IMR-90 (cell line): ENCODE data around the gene TSSC4. TPM values are rescaled to one million over a fixed set of nuclear protein-coding genes. Genes with fewer than 3 reads are reported as not detected.

Experiments
- ATAC-seq: fragments of 200-7000 bp; cut with Tn5 transposase; 2 replicates; pipeline ENCODE4 v1.9.1; 2020; ENCODE audit warnings: low read depth, mild to moderate bottlenecking, moderate library complexity
- BruUV-seq: library from RNA; stranded (reverse); fragments of 400-500 nt; replicated peaks from 2 replicates; lab custom pipeline; 2021; lab: Mats Ljungman, UMichigan
- CTCF ChIA-PET: fragments of 300-600 bp; formaldehyde crosslinking; extraction: SDS; loops from one replicate; lab custom pipeline; 2021; ENCODE audit warnings: antibody characterized with exemption; lab: Yijun Ruan, JAX
- POLR2A ChIA-PET: fragments of 300-600 bp; sonication (Branson Sonifier 250); formaldehyde crosslinking; loops from one replicate; lab custom pipeline; 2022; ENCODE audit warnings: antibody characterized with exemption; ENCODE audit not compliant: unreplicated experiment; lab: Charles Lee
- DNase-seq: peaks from one replicate; pipeline ENCODE4 v3.0.0; 2013
- H2AFZ ChIP-seq: replicated peaks from 2 replicates; pipeline ENCODE3; 2013; ENCODE audit warnings: low read length, mild to moderate bottlenecking; ENCODE audit not compliant: poor library complexity
- H2AK5ac ChIP-seq: 2 replicates; pipeline ENCODE4 v1.6.1; 2013; ENCODE audit warnings: low read depth, low read length, inconsistent platforms
- H2AK9ac ChIP-seq: replicated peaks from 2 replicates; pipeline ENCODE3; 2013; ENCODE audit warnings: mild to moderate bottlenecking, low read depth, low read length, moderate library complexity; ENCODE audit not compliant: poor library complexity
- H2BK120ac ChIP-seq: 2 replicates; pipeline ENCODE4 v1.6.1; 2013; ENCODE audit warnings: low read depth, low read length, inconsistent platforms
- H2BK15ac ChIP-seq: 3 replicates; pipeline ENCODE4 v1.6.1; 2013; ENCODE audit warnings: low read depth, low read length, inconsistent platforms
- H2BK20ac ChIP-seq: 2 replicates; pipeline ENCODE4 v1.6.1; 2013; ENCODE audit warnings: low read depth, mild to moderate bottlenecking, inconsistent platforms, low read length, moderate library complexity
- H2BK5ac ChIP-seq: 2 replicates; pipeline ENCODE4 v1.6.1; 2013; ENCODE audit warnings: mild to moderate bottlenecking, low read depth, low read length, inconsistent platforms; ENCODE audit not compliant: poor library complexity, severe bottlenecking
- H3K14ac ChIP-seq: replicated peaks from 2 replicates; pipeline ENCODE4 v1.6.1; 2013; ENCODE audit warnings: low read depth, low read length, inconsistent platforms
- H3K18ac ChIP-seq: 2 replicates; pipeline ENCODE4 v1.6.1; 2013; ENCODE audit warnings: low read depth, low read length, control low read depth
- H3K23ac ChIP-seq: 2 replicates; pipeline ENCODE4 v1.6.1; 2013; ENCODE audit warnings: low read depth, low read length, inconsistent platforms
- H3K27ac ChIP-seq: 2 replicates; pipeline ENCODE4 v1.5.1; 2013; ENCODE audit warnings: mild to moderate bottlenecking, control low read depth, low read length; ENCODE audit not compliant: insufficient read depth
- H3K27me3 ChIP-seq: 2 replicates; pipeline ENCODE4 v1.6.1; 2013; ENCODE audit warnings: low read length; ENCODE audit not compliant: control insufficient read depth, insufficient read depth
- H3K36me3 ChIP-seq: 2 replicates; pipeline ENCODE4 v1.6.1; 2013; ENCODE audit warnings: low read length, mixed read lengths; ENCODE audit not compliant: control insufficient read depth, insufficient read depth
- H3K4ac ChIP-seq: 2 replicates; pipeline ENCODE4 v1.6.1; 2013; ENCODE audit warnings: low read depth, low read length, inconsistent platforms
- H3K4me1 ChIP-seq: 2 replicates; pipeline ENCODE4 v1.6.1; 2013; ENCODE audit warnings: low read length, mixed read lengths; ENCODE audit not compliant: control insufficient read depth, insufficient read depth
- H3K4me2 ChIP-seq: 2 replicates; pipeline ENCODE4 v1.6.1; 2013; ENCODE audit warnings: low read depth, mild to moderate bottlenecking, control low read depth, low read length, moderate library complexity
- H3K4me3 ChIP-seq: 2 replicates; pipeline ENCODE4 v1.5.1; 2013; ENCODE audit warnings: low read depth, mild to moderate bottlenecking, control low read depth, low read length, moderate library complexity; ENCODE audit not compliant: insufficient read depth
- H3K56ac ChIP-seq: 2 replicates; pipeline ENCODE4 v1.6.1; 2013; ENCODE audit warnings: low read length, inconsistent platforms; ENCODE audit not compliant: insufficient read depth; ENCODE audit errors: extremely low read depth
- H3K79me1 ChIP-seq, 2 experiments: 2 replicates each; pipeline ENCODE4 v1.6.1; 2013; ENCODE audit warnings: low read length in 2 of 2, inconsistent platforms in 1 of 2, low read depth in 1 of 2
- H3K9ac ChIP-seq: 2 replicates; pipeline ENCODE4 v1.6.1; 2013; ENCODE audit warnings: low read depth, low read length, control low read depth
- H3K9me1 ChIP-seq: 2 replicates; pipeline ENCODE4 v1.6.1; 2013; ENCODE audit warnings: low read length, inconsistent platforms; ENCODE audit not compliant: insufficient read depth
- H3K9me3 ChIP-seq: 2 replicates; pipeline ENCODE4 v1.6.1; 2013; ENCODE audit warnings: low read length; ENCODE audit not compliant: control insufficient read depth, insufficient read depth
- H4K20me1 ChIP-seq: 2 replicates; pipeline ENCODE4 v1.6.1; 2013; ENCODE audit warnings: low read length, inconsistent platforms; ENCODE audit not compliant: insufficient read depth
- H4K5ac ChIP-seq: 2 replicates; pipeline ENCODE4 v1.6.1; 2013; ENCODE audit warnings: mild to moderate bottlenecking, low read depth, low read length, control low read depth
- H4K8ac ChIP-seq, 2 experiments: 2 replicates each; pipeline ENCODE4 v1.6.1; 2013; ENCODE audit warnings: low read depth in 2 of 2, low read length in 2 of 2, control low read depth in 1 of 2, inconsistent platforms in 1 of 2
- H4K91ac ChIP-seq: 2 replicates; pipeline ENCODE4 v1.6.1; 2013; ENCODE audit warnings: low read depth, low read length, inconsistent platforms; ENCODE audit not compliant: insufficient read depth
- CHD1 ChIP-seq: IDR thresholded peaks from 2 replicates; pipeline ENCODE4 v1.6.1; 2012; ENCODE audit warnings: low read depth, low read length, improper control_type of control experiment
- MXI1 ChIP-seq: IDR thresholded peaks from 2 replicates; pipeline ENCODE4 v1.6.1; 2012; ENCODE audit warnings: low read depth, mild to moderate bottlenecking, low read length, moderate library complexity, borderline replicate concordance
- WGBS, 2 experiments: methylation state at CpG; one replicate each; pipeline versions ENCODE4 v1.1.5 to v1.1.7; 2013; ENCODE audit warnings: missing lambda C conversion rate in 2 of 2; ENCODE audit not compliant: insufficient read length in 1 of 2; ENCODE audit errors: extremely low coverage in 2 of 2; 5-methylcytosine and 5-hydroxymethylcytosine counted together
- dilution Hi-C: fragments of 300-500 bp; cut with HindIII; formaldehyde crosslinking; loops from one replicate; pipeline ENCODE4 v1.14.3; 2018; ENCODE audit warnings: low sequenced_read_pairs; ENCODE audit not compliant: unreplicated experiment
- in situ Hi-C: fragments of 300-500 bp; cut with MboI; formaldehyde crosslinking; loops from 3 replicates; pipeline ENCODE4 v1.14.3; 2019; ENCODE audit warnings: low sequenced_read_pairs, inconsistent platforms, mixed read lengths
- intact Hi-C: fragments of 100-400 bp; cut with micrococcal nuclease; formaldehyde crosslinking; loops from 2 replicates; pipeline ENCODE4 v1.10.0; 2022
- polyA plus RNA-seq, 3 experiments: library from polyadenylated mRNA; depleted of rRNA; stranded (reverse); fragments of >200 nt; gene quantifications; 2 replicates each; pipeline ENCODE4 v1.2.3, GENCODE V29; 2012; ENCODE audit warnings: low replicate concordance in 1 of 3
- total RNA-seq: library from RNA; depleted of rRNA; stranded (reverse); fragments of >200 nt; gene quantifications from 2 replicates; pipeline ENCODE4 v1.2.3, GENCODE V29; 2012

TSSC4 gene
- total and polyA plus RNA-seq, 2 of the 4 experiments (the other 2 are of a cell fraction): 34.9 to 40.0 TPM

DNA sequence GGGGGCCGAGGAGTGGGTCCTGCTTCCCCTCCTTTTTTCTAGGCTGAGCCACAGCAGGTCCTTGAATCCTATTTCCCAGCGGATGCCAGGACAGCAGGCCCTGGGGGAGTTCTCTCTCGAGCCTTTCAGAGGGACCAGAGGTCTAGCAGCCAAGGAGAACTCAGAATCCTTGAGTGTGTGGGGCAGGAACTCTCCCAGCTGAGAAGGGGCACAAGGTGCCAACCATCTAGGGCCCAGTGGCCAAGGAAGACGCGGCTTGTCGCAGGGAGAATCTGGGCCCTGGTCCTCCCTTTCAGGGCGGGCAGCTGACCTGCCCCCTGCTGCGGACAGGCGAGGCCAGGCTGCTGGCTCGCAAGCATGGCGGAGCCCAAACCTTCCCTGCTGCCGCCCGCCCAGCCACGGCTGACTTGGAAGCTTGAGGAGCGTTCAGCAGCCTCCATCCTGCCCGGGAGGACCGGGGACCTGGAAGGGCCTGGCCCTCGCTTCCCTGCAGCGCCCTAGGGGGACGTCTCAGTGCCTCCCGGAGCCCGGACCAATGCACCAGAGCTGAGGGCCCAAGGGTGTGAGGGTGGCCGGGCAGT is 972 bp upstream of the TSSC4 start:
- Histone ChIP-seq H2AK5ac (peak overlapping the region; percentile 71), H2BK20ac (no peak overlapping the region), H2AK9ac (peak overlapping the region; percentile 99), H4K8ac (peak overlapping the region; percentile 78 to 84), H3K9me1 (no peaks in the 10 kb centered on the region), H3K4me2 (peak overlapping the region; percentile 38), H3K23ac (peak overlapping the region; percentile 60; the same call in 1 of the 2 replicates), H4K5ac (peak overlapping the region; percentile 16), H3K4ac (peak overlapping the region; percentile 78), H3K36me3 (peaks cover 41% of the 10 kb centered on the region), H3K27ac (peak overlapping the region; percentile 69), H2BK5ac (peak overlapping the region; percentile 62), H3K79me1 (peaks cover 5 to 38% of the 10 kb centered on the region in 2 experiments; a peak in 3 of 4 replicates), H2BK120ac (peak overlapping the region; percentile 51; the same call in 1 of the 2 replicates), H3K14ac (peak overlapping the region; percentile 55), H3K18ac (no peak overlapping the region; the same call in 1 of the 2 replicates), H2AFZ (peak overlapping the region; percentile 94), H3K4me1 (peaks cover 9% of the 10 kb centered on the region), H3K4me3 (peak overlapping the region; percentile 48), H4K91ac (peak overlapping the region; percentile 71), H3K56ac (peak overlapping the region; percentile 63), H3K27me3 (no peaks in the 10 kb centered on the region), H3K9ac (peak overlapping the region; percentile 59), H2BK15ac (no peak overlapping the region), H4K20me1 (no peaks in the 10 kb centered on the region), H3K9me3 (no peaks in the 10 kb centered on the region)
- ChIA-PET POLR2A (no interaction called here), CTCF (no interaction called here)
- ATAC-seq (no peak; the same call in 1 of the 2 replicates), DNase-seq (no peak)
- intact Hi-C loops: loop anchor here (1.0 kb wide), 3 partner anchors 20 to 93 kb away; no protein-coding TSS in a partner anchor
- BruUV-seq: no TSS peak
- in situ Hi-C loops: no loop called here
- TF ChIP-seq MXI1 (no peak), CHD1 (0 out of 2 replicates have a peak, but pooled peaks have one; percentile 15)
- dilution Hi-C loops: no loop called here
- 25% methylated on average over 6 of the region's 23 CpGs; no CpG with 5 or more reads in 1 of the 2 experiments for WGBS, 2 experiments
